Measurements from ENCODE around the gene RNF152.

Gene RNF152, protein sequence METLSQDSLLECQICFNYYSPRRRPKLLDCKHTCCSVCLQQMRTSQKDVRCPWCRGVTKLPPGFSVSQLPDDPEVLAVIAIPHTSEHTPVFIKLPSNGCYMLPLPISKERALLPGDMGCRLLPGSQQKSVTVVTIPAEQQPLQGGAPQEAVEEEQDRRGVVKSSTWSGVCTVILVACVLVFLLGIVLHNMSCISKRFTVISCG

GRCh38 chr18:61892683-61893308 lies at the start of gene RNF152:
Gene RNF152, minus strand, starts transcription at chr18:61893007. Its CDS starts 76,544 bp downstream, at chr18:61816463.
- no peak for DNase-seq (ENCODE audit: low spot score)

DNA sequence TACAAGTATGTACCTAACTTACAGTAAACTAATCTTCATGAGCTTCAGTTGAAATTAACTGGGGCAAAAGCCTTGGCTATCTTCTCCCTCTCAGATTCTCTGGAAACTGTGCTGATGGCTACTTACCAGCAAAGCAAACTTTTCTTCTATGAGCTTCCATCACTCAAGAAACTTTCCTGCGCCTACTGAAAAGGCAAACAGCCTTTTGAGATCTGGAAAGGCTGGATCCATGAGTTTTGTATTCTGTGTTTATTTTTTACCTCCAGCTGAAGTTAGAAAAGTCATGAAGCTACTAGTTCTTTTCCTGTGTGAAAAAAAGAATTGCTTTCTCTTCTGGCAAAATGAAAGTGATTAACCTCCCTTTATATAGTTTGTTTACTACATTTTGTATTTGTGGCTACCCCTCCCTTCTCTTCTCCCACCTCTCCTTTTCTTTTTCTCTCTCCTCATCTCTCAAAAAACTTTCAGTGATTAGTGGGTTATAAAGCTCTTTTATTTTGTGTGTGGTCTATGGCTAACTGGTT lies 49.2 kb upstream of the RNF152 start:
- DNase-seq (ENCODE audit: low spot score), result no peak

- DNase-seq (ENCODE audit: low spot score), result no peak
These were observed 46.4 kb upstream of the RNF152 start for GRCh38 chr18:61939046-61939674.

DNA sequence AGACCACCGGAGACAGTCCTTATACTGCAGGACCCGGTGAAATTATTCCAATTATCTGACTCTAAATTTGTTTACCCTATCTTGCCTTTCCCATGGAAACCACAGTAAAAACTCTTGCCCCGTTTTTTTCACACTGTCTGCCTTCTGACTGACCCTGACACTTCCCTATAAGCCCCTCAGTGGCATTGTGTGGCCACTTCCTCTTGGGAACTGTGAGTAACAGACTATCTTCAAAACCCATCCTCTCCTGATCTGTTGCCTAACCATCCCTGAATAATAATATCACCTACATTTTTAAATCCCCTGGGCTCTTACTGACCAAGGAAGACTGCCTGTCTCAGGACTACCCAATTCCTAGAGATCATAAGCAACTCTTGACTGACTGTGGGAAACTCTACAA lies 42.6 kb upstream of the RNF152 start:
- DNase-seq (ENCODE audit: low spot score), result no peak

- DNase-seq (ENCODE audit: low spot score), result no peak
These were observed 39.0 kb upstream of the RNF152 start for GRCh38 chr18:61931654-61932379.

DNA sequence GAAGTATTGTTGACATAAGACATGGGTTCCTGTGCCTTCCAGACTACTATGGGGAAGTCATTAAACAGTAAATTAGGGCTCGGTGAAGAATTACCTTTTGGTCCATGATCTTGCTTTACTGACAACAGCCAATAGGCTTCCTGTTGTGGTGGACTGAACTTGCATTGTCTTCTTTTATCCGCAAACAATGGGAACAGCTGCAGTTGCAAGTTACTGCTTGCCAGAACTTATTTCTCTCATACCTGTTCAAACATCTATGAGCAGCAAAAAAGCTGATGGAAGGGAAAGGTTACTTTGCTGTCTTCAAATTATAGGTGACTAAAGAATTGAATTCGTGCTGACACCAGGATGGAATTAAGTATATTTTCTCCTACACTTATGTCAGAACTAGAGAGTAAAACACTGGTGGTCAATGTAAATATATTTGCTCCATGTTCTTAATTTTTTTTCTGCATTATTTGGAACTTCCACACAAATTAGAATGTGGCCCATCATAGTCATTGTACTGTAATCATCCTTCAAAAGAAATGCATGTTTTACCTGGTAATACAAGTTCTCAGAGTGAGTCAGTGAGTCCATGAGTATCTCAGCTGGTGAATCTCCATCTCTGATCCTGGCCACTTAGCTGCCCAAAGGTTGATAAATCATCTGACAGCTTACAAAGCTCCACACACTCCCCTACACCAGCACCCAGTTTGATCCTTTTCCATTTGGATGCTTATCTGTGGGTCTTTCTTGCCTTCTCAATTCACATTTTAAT lies 37.3 kb upstream of the RNF152 start:
- DNase-seq (ENCODE audit: low spot score), result no peak

DNA sequence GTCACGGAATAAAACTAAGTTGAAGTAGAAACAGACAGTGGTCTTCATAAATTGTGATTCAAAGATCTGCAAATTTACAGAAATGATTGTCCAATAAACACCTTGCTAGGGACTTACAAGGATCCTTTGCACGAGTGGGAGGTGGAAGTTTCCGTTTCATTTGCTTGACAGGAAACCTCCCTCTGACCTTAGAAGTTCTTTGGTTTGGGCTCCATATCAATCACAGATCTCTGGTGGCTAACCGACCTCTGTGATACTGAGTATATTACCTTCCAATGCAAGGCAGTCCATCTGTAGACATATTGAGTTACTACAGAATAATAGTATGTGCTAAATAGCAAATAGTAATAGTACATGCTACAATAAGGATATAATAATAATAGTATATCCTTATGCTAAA lies 33.7 kb upstream of the RNF152 start:
- DNase-seq (ENCODE audit: low spot score), result no peak

DNA sequence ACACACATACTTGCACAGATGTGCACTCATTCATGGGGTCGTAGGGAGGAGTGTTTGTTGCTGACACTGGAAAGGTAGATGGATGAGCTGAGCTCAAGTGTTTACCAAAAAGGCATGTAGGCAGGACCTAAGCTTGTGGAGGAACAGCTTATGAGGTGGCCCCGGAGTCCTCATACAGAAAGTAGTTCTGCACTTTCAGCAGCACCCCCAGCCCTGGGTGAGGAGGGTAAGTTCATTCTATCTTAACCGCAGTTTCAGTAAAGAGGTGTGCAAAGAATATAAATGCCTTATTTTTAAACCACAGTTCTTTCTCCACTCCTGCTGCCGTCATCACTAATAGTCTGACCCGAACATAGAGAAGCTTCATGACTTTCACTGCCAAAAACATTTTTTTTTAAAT lies 31.7 kb upstream of the RNF152 start:
- DNase-seq (ENCODE audit: low spot score), result no peak

DNA sequence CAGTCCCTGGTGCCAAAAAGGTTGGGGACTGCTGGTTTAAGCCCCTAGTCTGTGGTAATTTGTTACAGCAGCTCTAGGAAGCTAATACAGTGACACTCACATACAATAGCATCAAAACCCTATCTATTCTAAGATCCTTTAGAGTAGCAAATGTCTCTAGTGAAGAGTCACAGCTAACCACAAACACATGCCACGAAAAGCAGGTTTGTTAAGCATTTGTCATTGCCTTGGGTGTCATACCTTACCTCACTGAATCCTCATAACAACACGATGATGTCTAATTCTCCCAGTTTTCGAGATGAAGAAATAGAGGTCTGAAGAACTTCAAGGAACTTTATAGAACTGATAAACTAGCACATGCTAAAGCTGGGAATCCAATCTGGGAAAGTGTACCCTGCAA lies 29.6 kb upstream of the RNF152 start:
- DNase-seq (ENCODE audit: low spot score), result no peak

- no peak for DNase-seq (ENCODE audit: low spot score)
These were observed 28.9 kb upstream of the RNF152 start for GRCh38 chr18:61921621-61922235.

DNA sequence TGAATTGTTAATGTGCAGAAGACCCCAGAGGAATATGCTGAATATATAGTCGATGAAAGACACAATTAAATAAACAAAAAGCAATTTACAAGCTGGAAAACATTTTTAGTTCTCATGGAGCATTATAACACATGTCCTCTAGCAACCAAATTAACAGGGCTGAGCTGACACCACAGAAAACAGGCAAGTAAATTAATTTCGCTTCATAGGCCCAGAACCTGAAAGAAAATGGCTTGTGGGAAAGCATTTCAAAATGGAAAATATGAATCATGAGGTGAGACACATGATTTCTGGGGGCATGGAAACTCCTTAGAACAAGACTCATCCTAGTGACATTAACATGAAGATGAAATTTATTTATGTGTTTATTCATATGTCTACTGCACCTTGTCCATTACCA lies 25.0 kb upstream of the RNF152 start:
- DNase-seq (ENCODE audit: low spot score), result no peak

- DNase-seq (ENCODE audit: low spot score), result no peak
These were observed 19.7 kb upstream of the RNF152 start for GRCh38 chr18:61912476-61912875.

DNA sequence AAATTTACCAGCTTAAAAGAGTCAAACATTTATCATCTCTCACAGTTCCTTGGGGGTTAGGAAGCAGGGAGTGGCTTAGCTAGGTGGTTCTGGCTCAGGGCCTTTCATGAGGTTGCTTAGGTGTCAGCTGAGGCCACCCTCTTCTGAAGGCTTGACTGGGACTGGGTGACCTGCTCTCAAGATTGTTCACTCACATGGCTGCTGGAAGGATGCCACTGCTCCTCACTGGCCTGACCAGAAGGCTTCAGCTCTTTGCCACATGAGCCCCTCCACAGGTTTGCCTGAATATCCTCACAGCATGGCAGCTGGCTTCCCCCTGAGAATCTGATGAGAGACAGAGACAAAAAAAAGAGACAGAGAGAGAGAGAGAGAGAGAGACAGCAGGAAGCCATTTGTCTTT lies 17.3 kb upstream of the RNF152 start:
- no peak for DNase-seq (ENCODE audit: low spot score)

DNA sequence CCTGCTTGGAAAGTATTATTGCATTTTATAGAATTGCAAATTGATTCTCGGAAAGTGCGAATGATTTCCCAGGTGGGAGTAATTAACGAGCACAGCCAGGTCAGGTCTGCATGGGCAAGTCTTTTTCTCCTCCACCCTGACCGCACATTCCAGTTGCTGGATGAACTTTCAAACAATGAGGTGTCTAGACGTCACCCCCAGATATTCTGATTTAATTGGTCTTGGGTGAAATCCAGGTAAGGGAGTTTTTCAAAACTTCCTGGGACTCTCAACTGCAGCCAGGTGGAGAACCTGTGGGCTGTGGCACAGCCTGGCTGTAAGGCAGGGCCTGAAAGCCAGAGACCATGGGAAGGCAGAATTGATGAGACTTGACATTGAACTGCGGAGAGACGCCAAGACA lies 15.9 kb upstream of the RNF152 start:
- no peak for DNase-seq (ENCODE audit: low spot score)

DNA sequence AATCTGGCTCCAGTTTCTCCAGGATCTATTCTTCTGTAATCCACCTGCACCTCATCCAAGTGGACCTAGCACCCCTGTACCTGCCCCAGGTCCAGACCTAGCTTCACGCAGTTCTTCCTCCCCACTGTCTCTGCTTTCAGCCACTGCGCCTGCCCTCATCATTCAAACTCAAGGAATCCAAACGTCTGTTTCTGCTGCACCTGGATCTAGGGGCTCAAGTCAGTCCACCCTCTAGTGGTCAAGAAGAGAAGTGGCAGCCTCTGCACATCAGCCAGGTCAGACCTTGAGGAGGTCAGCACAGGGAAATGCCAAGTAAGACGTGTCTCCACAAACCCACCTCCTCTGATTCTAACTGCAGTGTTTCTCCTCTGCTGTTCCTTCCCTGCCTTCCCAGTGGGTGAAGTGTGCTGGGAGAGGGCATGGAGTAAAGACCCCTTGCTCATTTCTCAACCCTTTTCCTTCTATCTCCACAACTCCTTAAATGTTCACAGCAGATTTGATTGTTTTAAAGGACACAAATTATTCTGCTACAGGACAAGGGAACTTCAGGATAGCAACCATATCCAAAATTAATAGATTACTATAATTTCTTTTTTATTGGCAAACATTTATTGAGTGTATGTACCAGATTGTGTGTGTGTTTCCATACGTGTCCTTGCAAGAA lies 8.6 kb upstream of the RNF152 start:
- DNase-seq (ENCODE audit: low spot score), result no peak

DNA sequence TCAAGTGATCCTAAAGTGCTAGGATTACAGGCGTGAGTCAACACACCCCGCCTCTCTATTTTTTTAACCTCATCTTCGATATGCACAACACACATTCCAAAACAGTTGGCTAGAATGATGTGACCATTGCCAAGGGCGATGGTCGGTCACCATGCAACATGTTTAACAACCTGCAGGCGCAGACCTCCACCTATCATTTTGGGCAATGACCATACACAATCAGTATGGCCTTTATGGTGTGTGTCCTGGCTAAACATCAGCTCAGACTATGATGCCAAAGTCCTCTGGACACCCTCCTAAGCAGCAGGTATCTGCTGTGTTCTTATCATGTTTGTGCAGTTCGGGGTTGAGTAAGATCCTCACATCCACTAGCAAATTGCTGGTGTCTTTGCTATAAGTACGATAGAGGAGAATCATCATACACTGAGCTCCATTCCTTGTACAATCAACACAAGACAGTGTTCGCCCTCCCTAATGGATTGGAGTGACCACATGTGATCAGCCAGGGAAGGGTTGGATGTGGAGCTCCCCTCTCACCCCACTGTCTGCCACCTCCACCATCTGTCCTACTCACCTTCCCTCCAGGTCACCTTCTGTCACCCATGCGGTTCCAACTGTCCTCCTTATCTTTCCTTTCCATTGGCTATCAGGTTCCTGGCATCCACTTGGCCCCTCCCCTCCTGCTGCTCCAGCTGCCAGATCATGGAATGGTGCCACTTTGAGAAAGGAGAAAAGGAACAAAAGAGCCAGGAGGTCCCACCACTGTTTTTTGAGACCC lies 7.9 kb upstream of the RNF152 start:
- DNase-seq (ENCODE audit: low spot score), result no peak

- no peak for DNase-seq (ENCODE audit: low spot score)
These were observed 5.9 kb upstream of the RNF152 start for GRCh38 chr18:61898640-61899101.

DNA sequence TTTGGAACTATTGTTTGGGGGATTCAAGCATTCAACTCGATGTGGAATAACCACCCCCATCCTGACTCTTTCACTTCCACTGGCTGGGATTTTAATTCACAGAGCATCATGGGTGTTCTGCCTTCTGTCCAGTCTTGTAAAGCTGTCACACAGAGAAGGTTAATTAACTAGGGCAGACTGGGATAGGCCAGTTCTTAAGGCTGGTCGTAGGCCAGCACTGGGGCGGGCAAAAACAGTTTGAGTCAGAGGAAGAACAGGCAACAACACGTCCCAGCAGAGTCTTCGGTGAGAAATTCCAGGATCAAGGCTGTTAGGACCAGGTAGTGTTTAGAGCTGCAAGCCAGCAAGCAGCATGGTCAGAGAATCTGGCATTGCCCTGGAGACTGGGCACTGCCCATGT lies 4.0 kb upstream of the RNF152 start:
- DNase-seq (ENCODE audit: low spot score), result no peak

- no peak for DNase-seq (ENCODE audit: low spot score)
These were observed 3.3 kb upstream of the RNF152 start for GRCh38 chr18:61896118-61896517.
